Measurements from ENCODE around the gene EIF1AD. TPM values are rescaled to one million over a fixed set of nuclear protein-coding genes. Genes with fewer than 3 reads are reported as not detected.

The EIF1AD gene
- total and polyA plus RNA-seq, 9 of the 15 experiments (the other 6 are each of a cell fraction or from before 2014, with no cell fraction given): 50.1 to 98.8 (median 58.7) TPM

GRCh38 chr11:66001942-66002647, at the start of gene EIF1AD, which contains the start of gene BANF1 (continued):
- TF ChIP-seq CTCF (IDR thresholded peaks at IDR 0.05 in 2 of 3, conservative IDR thresholded peaks at IDR 0.05 in 1 of 3; ENCODE audit: insufficient read depth in 2 of 3, low read depth in 1 of 3, low read length in 3 of 3) (peak in 1 of 3 experiments; percentile 3; a peak in 1 of 6 replicates), ZNF431 (CRISPR knock-in tag; IDR thresholded peaks at IDR 0.05) (peak; percentile 79; the same call in 1 of the 2 replicates), NFE2 (IDR thresholded peaks at IDR 0.05; ENCODE audit: low read depth) (no peak), SMAD1 (IDR thresholded peaks at IDR 0.05; ENCODE audit: low read depth, low read length, partially characterized antibody) (no peak), TRIM28 (IDR thresholded peaks at IDR 0.05) (peak; percentile 79; the same call in 1 of the 2 replicates), IRF9 (tag; IDR thresholded peaks at IDR 0.05) (no peak), NRF1 (conservative IDR thresholded peaks at IDR 0.05 in 1 of 2, IDR thresholded peaks at IDR 0.05 in 1 of 2) (peak in 1 of 2 experiments; percentile 10; a peak in 1 of 4 replicates)
- TF ChIP-seq, protein P1, sequence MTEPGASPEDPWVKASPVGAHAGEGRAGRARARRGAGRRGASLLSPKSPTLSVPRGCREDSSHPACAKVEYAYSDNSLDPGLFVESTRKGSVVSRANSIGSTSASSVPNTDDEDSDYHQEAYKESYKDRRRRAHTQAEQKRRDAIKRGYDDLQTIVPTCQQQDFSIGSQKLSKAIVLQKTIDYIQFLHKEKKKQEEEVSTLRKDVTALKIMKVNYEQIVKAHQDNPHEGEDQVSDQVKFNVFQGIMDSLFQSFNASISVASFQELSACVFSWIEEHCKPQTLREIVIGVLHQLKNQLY (CRISPR knock-in tag; conservative IDR thresholded peaks at IDR 0.05): 0 out of 4 replicates have a peak, but pooled peaks of 1 of the 2 experiments have one; percentile 78
- TF ChIP-seq, protein P2, sequence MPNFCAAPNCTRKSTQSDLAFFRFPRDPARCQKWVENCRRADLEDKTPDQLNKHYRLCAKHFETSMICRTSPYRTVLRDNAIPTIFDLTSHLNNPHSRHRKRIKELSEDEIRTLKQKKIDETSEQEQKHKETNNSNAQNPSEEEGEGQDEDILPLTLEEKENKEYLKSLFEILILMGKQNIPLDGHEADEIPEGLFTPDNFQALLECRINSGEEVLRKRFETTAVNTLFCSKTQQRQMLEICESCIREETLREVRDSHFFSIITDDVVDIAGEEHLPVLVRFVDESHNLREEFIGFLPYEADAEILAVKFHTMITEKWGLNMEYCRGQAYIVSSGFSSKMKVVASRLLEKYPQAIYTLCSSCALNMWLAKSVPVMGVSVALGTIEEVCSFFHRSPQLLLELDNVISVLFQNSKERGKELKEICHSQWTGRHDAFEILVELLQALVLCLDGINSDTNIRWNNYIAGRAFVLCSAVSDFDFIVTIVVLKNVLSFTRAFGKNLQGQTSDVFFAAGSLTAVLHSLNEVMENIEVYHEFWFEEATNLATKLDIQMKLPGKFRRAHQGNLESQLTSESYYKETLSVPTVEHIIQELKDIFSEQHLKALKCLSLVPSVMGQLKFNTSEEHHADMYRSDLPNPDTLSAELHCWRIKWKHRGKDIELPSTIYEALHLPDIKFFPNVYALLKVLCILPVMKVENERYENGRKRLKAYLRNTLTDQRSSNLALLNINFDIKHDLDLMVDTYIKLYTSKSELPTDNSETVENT (CRISPR knock-in tag; IDR thresholded peaks at IDR 0.05): peak; percentile 57
- TF ChIP-seq, protein P3, sequence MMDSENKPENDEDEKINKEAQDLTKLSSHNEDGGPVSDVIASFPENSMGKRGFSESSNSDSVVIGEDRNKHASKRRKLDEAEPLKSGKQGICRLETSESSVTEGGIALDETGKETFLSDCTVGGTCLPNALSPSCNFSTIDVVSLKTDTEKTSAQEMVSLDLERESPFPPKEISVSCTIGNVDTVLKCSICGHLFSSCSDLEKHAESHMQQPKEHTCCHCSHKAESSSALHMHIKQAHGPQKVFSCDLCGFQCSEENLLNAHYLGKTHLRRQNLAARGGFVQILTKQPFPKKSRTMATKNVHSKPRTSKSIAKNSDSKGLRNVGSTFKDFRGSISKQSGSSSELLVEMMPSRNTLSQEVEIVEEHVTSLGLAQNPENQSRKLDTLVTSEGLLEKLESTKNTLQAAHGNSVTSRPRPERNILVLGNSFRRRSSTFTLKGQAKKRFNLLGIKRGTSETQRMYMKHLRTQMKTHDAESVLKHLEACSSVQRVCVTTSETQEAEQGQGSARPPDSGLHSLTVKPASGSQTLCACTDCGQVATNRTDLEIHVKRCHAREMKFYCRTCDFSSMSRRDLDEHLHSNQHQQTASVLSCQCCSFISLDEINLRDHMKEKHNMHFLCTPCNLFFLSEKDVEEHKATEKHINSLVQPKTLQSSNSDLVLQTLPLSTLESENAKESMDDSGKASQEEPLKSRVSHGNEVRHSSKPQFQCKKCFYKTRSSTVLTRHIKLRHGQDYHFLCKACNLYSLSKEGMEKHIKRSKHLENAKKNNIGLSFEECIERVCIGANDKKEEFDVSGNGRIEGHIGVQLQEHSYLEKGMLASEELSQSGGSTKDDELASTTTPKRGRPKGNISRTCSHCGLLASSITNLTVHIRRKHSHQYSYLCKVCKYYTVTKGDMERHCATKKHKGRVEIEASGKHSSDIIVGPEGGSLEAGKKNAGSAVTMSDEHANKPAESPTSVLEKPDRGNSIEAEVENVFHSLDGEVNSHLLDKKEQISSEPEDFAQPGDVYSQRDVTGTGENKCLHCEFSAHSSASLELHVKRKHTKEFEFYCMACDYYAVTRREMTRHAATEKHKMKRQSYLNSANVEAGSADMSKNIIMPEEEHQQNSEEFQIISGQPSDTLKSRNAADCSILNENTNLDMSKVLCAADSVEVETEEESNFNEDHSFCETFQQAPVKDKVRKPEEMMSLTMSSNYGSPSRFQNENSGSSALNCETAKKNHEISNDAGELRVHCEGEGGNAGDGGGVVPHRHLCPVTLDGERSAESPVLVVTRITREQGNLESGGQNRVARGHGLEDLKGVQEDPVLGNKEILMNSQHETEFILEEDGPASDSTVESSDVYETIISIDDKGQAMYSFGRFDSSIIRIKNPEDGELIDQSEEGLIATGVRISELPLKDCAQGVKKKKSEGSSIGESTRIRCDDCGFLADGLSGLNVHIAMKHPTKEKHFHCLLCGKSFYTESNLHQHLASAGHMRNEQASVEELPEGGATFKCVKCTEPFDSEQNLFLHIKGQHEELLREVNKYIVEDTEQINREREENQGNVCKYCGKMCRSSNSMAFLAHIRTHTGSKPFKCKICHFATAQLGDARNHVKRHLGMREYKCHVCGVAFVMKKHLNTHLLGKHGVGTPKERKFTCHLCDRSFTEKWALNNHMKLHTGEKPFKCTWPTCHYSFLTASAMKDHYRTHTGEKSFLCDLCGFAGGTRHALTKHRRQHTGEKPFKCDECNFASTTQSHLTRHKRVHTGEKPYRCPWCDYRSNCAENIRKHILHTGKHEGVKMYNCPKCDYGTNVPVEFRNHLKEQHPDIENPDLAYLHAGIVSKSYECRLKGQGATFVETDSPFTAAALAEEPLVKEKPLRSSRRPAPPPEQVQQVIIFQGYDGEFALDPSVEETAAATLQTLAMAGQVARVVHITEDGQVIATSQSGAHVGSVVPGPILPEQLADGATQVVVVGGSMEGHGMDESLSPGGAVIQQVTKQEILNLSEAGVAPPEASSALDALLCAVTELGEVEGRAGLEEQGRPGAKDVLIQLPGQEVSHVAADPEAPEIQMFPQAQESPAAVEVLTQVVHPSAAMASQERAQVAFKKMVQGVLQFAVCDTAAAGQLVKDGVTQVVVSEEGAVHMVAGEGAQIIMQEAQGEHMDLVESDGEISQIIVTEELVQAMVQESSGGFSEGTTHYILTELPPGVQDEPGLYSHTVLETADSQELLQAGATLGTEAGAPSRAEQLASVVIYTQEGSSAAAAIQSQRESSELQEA (IDR thresholded peaks at IDR 0.05; ENCODE audit: low read depth): 0 out of 2 replicates have a peak, but pooled peaks have one; percentile 51

All from K562 (cell line).